Brain microvascular endothelial cell (primary cell): Measurements from ENCODE around the gene BICRA.

Source experiments
- DNase-seq: peaks from one replicate; pipeline ENCODE4 v3.0.0-alpha.2; 2020
- H3K27ac ChIP-seq: fragments of 250-450 bp; sonication (Bioruptor Pico); 2 replicates; pipeline ENCODE4 v1.5.1; 2020; ENCODE audit warnings: mild to moderate bottlenecking, moderate library complexity
- H3K27me3 ChIP-seq: fragments of 250-450 bp; sonication (Bioruptor Pico); replicated peaks from 2 replicates; pipeline ENCODE4 v1.5.1; 2020; ENCODE audit warnings: mild to moderate bottlenecking
- H3K36me3 ChIP-seq: fragments of 250-450 bp; sonication (Bioruptor Pico); replicated peaks from 2 replicates; pipeline ENCODE4 v1.5.1; 2020; ENCODE audit warnings: mild to moderate bottlenecking
- H3K4me3 ChIP-seq: 2 replicates; pipeline ENCODE4 v1.5.1; 2011; ENCODE audit warnings: low read depth, mild to moderate bottlenecking, control low read depth, low read length, moderate library complexity
- CTCF ChIP-seq: IDR thresholded peaks from 2 replicates; pipeline ENCODE4 v1.5.1; 2011; ENCODE audit warnings: low read depth, mild to moderate bottlenecking, moderate library complexity, low read length, control low read depth, inconsistent platforms; ENCODE audit errors: missing control alignments
- in situ Hi-C: cut with HindIII; loops from 2 replicates; pipeline ENCODE4 v1.10.0; 2017; ENCODE audit warnings: low sequenced_read_pairs, low pct_ligation_motif_present

Gene BICRA

GRCh38 chr19:47695533-47696262 lies 86.8 kb downstream of the BICRA start:
- no peak for TF ChIP-seq CTCF
- DNase-seq, result no peak
- Histone ChIP-seq H3K27me3 (no peaks in the 10 kb centered on the region), H3K4me3 (no peak overlapping the region), H3K27ac (no peak overlapping the region), H3K36me3 (peaks cover 37% of the 10 kb centered on the region)
- in situ Hi-C loops, result no loop called here

- Histone ChIP-seq H3K36me3 (peaks cover 38% of the 10 kb centered on the region), H3K27ac (no peak overlapping the region), H3K4me3 (no peak overlapping the region), H3K27me3 (no peaks in the 10 kb centered on the region)
- no peak for TF ChIP-seq CTCF
- DNase-seq, result no peak
- in situ Hi-C loops, result no loop called here
Measured at GRCh38 chr19:47696635-47697034, 87.7 kb downstream of the BICRA start.

GRCh38 chr19:47697863-47698609 lies 89.1 kb downstream of the BICRA start:
- peak; percentile 100 for TF ChIP-seq CTCF
- in situ Hi-C loops, result no loop called here
- no peak overlapping the region for H3K4me3 ChIP-seq
- no peak overlapping the region for H3K27ac ChIP-seq
- H3K27me3 ChIP-seq, result no peaks in the 10 kb centered on the region
- peaks cover 45% of the 10 kb centered on the region for H3K36me3 ChIP-seq
- DNase-seq, result peak; percentile 66

- Histone ChIP-seq H3K4me3 (no peak overlapping the region), H3K36me3 (peaks cover 45% of the 10 kb centered on the region), H3K27me3 (no peaks in the 10 kb centered on the region), H3K27ac (no peak overlapping the region)
- TF ChIP-seq CTCF, result no peak
- in situ Hi-C loops, result no loop called here
- DNase-seq, result no peak
Measured at GRCh38 chr19:47698631-47699359, 89.9 kb downstream of the BICRA start.

GRCh38 chr19:47699360-47699917 lies 90.5 kb downstream of the BICRA start:
- Histone ChIP-seq H3K36me3 (peaks cover 45% of the 10 kb centered on the region), H3K4me3 (no peak overlapping the region), H3K27ac (no peak overlapping the region), H3K27me3 (no peaks in the 10 kb centered on the region)
- in situ Hi-C loops, result no loop called here
- DNase-seq, result no peak
- TF ChIP-seq CTCF, result peak; percentile 90
